GM12891 (cell line): ENCODE data around the gene KLHL5.

ENCODE experiments used
- DNase-seq: peaks from one replicate; pipeline ENCODE4 v3.0.0; 2011; ENCODE audit warnings: low spot score; ENCODE audit not compliant: insufficient read length
- FAIRE-seq: peaks from 2 replicates; lab custom pipeline; 2011; peaks lifted over from hg19 to GRCh38; lab: Jason Lieb, UNC
- PAX5 ChIP-seq: IDR thresholded peaks from 2 replicates; pipeline ENCODE4 v1.6.1; 2011; ENCODE audit warnings: low read length, moderate library complexity, mild to moderate bottlenecking; ENCODE audit not compliant: insufficient read depth, severe bottlenecking
- POLR2A ChIP-seq: IDR thresholded peaks from 2 replicates; pipeline ENCODE4 v1.6.1; 2011; ENCODE audit warnings: low read depth, low read length, control low read depth
- POLR2AphosphoS5 ChIP-seq: IDR thresholded peaks from 2 replicates; pipeline ENCODE4 v1.6.1; 2011; ENCODE audit warnings: low read depth, low read length, control low read depth
- POU2F2 ChIP-seq: IDR thresholded peaks from 2 replicates; pipeline ENCODE4 v1.6.1; 2011; ENCODE audit warnings: low read depth, mild to moderate bottlenecking, control low read depth, low read length, moderate library complexity
- SPI1 ChIP-seq: IDR thresholded peaks from 2 replicates; pipeline ENCODE4 v1.6.1; 2011; ENCODE audit warnings: low read depth, low read length, control low read depth
- TAF1 ChIP-seq: IDR thresholded peaks from 2 replicates; pipeline ENCODE4 v1.6.1; 2011; ENCODE audit warnings: low read depth, low read length, control low read depth

The KLHL5 gene

DNA sequence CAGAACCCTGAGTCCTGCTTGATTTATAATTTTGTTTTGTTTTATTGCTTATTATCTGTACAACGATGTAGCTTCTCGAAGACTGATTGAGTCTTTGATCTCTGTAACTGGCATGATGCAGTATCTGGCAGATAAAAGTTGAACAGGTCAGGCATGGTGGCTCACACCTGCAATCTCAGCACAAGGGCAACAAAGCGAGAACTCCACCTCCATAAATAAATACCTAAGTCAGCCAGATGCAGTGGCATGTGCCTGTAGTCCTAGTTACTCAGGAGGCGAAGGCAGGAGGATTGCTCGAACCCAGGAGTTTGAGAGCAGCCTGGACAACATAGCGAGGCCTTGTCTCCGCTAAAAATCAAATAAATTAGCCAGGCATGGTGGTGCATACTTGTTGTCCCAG, 104.6 kb downstream of the KLHL5 start:
- no peak for TF ChIP-seq POU2F2
- no peak for TF ChIP-seq TAF1
- no peak for TF ChIP-seq PAX5
- no peak for TF ChIP-seq POLR2AphosphoS5
- TF ChIP-seq SPI1, result no peak
- TF ChIP-seq POLR2A, result no peak
- peak; percentile 86 for FAIRE-seq
- DNase-seq, result no peak

DNA sequence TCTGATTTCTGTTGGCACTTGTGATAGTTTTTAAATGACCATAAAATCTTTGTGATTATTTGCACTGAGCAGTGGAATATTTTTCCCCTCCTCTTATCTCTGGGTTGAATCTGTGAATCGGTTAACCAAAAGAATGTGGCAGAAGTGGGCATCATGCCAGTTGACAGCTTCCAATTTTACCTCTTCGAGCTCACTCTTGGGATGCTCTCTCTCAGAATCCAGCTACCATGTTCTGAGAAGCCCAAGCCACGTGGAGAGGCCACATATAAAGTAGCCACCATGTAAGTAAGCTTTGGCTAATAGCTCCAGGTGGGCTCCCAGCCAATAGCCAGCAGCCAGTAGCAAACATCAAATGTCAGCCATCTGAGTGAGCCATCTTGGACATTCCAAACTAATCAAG, 107.4 kb downstream of the KLHL5 start:
- FAIRE-seq (no peak), DNase-seq (no peak)
- TF ChIP-seq PAX5 (no peak), TAF1 (no peak), POLR2A (no peak), POU2F2 (no peak), SPI1 (no peak), POLR2AphosphoS5 (no peak)

DNA sequence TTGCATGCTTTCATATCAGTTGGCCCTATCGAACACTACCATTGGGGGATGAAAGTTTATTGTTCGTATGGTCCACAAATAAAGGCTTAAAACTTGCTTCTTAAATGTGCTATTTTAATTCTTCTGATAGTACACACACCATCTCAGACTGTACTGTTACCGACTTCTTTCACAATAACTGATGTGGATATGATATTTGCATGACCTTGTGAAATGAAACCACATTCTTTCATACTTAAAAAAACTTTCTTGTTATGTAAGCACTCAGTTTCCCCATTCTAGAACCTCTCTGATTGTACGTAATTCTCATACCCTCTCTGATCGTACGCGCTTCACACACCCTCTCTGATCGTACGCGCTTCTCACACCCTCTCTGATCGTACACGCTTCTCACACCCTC, 108.3 kb downstream of the KLHL5 start:
- peak; percentile 70 for FAIRE-seq
- no peak for DNase-seq
- TF ChIP-seq PAX5 (no peak), POLR2AphosphoS5 (no peak), TAF1 (no peak), POU2F2 (no peak)
